IMR-90 (cell line): ENCODE results near the gene MRGPRD. TPM values are rescaled to one million over a fixed set of nuclear protein-coding genes. Genes with fewer than 3 reads are reported as not detected.
A peak's percentile ranks its signal among the peaks of the same experiment; 100 is the strongest.

Experiments
- ATAC-seq: fragments of 200-7000 bp; cut with Tn5 transposase; 2 replicates; pipeline ENCODE4 v1.9.1; 2020; ENCODE audit warnings: low read depth, mild to moderate bottlenecking, moderate library complexity
- BruUV-seq: library from RNA; stranded (reverse); fragments of 400-500 nt; replicated peaks from 2 replicates; lab custom pipeline; 2021; lab: Mats Ljungman, UMichigan
- CTCF ChIA-PET: fragments of 300-600 bp; formaldehyde crosslinking; extraction: SDS; loops from one replicate; lab custom pipeline; 2021; ENCODE audit warnings: antibody characterized with exemption; lab: Yijun Ruan, JAX
- POLR2A ChIA-PET: fragments of 300-600 bp; sonication (Branson Sonifier 250); formaldehyde crosslinking; loops from one replicate; lab custom pipeline; 2022; ENCODE audit warnings: antibody characterized with exemption; ENCODE audit not compliant: unreplicated experiment; lab: Charles Lee
- DNase-seq: peaks from one replicate; pipeline ENCODE4 v3.0.0; 2013
- H2AFZ ChIP-seq: replicated peaks from 2 replicates; pipeline ENCODE3; 2013; ENCODE audit warnings: low read length, mild to moderate bottlenecking; ENCODE audit not compliant: poor library complexity
- H2AK5ac ChIP-seq: 2 replicates; pipeline ENCODE4 v1.6.1; 2013; ENCODE audit warnings: low read depth, low read length, inconsistent platforms
- H2AK9ac ChIP-seq: replicated peaks from 2 replicates; pipeline ENCODE3; 2013; ENCODE audit warnings: mild to moderate bottlenecking, low read depth, low read length, moderate library complexity; ENCODE audit not compliant: poor library complexity
- H2BK120ac ChIP-seq: 2 replicates; pipeline ENCODE4 v1.6.1; 2013; ENCODE audit warnings: low read depth, low read length, inconsistent platforms
- H2BK15ac ChIP-seq: 3 replicates; pipeline ENCODE4 v1.6.1; 2013; ENCODE audit warnings: low read depth, low read length, inconsistent platforms
- H2BK20ac ChIP-seq: 2 replicates; pipeline ENCODE4 v1.6.1; 2013; ENCODE audit warnings: low read depth, mild to moderate bottlenecking, inconsistent platforms, low read length, moderate library complexity
- H2BK5ac ChIP-seq: 2 replicates; pipeline ENCODE4 v1.6.1; 2013; ENCODE audit warnings: mild to moderate bottlenecking, low read depth, low read length, inconsistent platforms; ENCODE audit not compliant: poor library complexity, severe bottlenecking
- H3K14ac ChIP-seq: replicated peaks from 2 replicates; pipeline ENCODE4 v1.6.1; 2013; ENCODE audit warnings: low read depth, low read length, inconsistent platforms
- H3K18ac ChIP-seq: 2 replicates; pipeline ENCODE4 v1.6.1; 2013; ENCODE audit warnings: low read depth, low read length, control low read depth
- H3K23ac ChIP-seq: 2 replicates; pipeline ENCODE4 v1.6.1; 2013; ENCODE audit warnings: low read depth, low read length, inconsistent platforms
- H3K27ac ChIP-seq: 2 replicates; pipeline ENCODE4 v1.5.1; 2013; ENCODE audit warnings: mild to moderate bottlenecking, control low read depth, low read length; ENCODE audit not compliant: insufficient read depth
- H3K27me3 ChIP-seq: 2 replicates; pipeline ENCODE4 v1.6.1; 2013; ENCODE audit warnings: low read length; ENCODE audit not compliant: control insufficient read depth, insufficient read depth
- H3K36me3 ChIP-seq: 2 replicates; pipeline ENCODE4 v1.6.1; 2013; ENCODE audit warnings: low read length, mixed read lengths; ENCODE audit not compliant: control insufficient read depth, insufficient read depth
- H3K4ac ChIP-seq: 2 replicates; pipeline ENCODE4 v1.6.1; 2013; ENCODE audit warnings: low read depth, low read length, inconsistent platforms
- H3K4me1 ChIP-seq: 2 replicates; pipeline ENCODE4 v1.6.1; 2013; ENCODE audit warnings: low read length, mixed read lengths; ENCODE audit not compliant: control insufficient read depth, insufficient read depth
- H3K4me2 ChIP-seq: 2 replicates; pipeline ENCODE4 v1.6.1; 2013; ENCODE audit warnings: low read depth, mild to moderate bottlenecking, control low read depth, low read length, moderate library complexity
- H3K4me3 ChIP-seq: 2 replicates; pipeline ENCODE4 v1.5.1; 2013; ENCODE audit warnings: low read depth, mild to moderate bottlenecking, control low read depth, low read length, moderate library complexity; ENCODE audit not compliant: insufficient read depth
- H3K56ac ChIP-seq: 2 replicates; pipeline ENCODE4 v1.6.1; 2013; ENCODE audit warnings: low read length, inconsistent platforms; ENCODE audit not compliant: insufficient read depth; ENCODE audit errors: extremely low read depth
- H3K79me1 ChIP-seq, 2 experiments: 2 replicates each; pipeline ENCODE4 v1.6.1; 2013; ENCODE audit warnings: low read length in 2 of 2, inconsistent platforms in 1 of 2, low read depth in 1 of 2
- H3K9ac ChIP-seq: 2 replicates; pipeline ENCODE4 v1.6.1; 2013; ENCODE audit warnings: low read depth, low read length, control low read depth
- H3K9me1 ChIP-seq: 2 replicates; pipeline ENCODE4 v1.6.1; 2013; ENCODE audit warnings: low read length, inconsistent platforms; ENCODE audit not compliant: insufficient read depth
- H3K9me3 ChIP-seq: 2 replicates; pipeline ENCODE4 v1.6.1; 2013; ENCODE audit warnings: low read length; ENCODE audit not compliant: control insufficient read depth, insufficient read depth
- H4K20me1 ChIP-seq: 2 replicates; pipeline ENCODE4 v1.6.1; 2013; ENCODE audit warnings: low read length, inconsistent platforms; ENCODE audit not compliant: insufficient read depth
- H4K5ac ChIP-seq: 2 replicates; pipeline ENCODE4 v1.6.1; 2013; ENCODE audit warnings: mild to moderate bottlenecking, low read depth, low read length, control low read depth
- H4K8ac ChIP-seq, 2 experiments: 2 replicates each; pipeline ENCODE4 v1.6.1; 2013; ENCODE audit warnings: low read depth in 2 of 2, low read length in 2 of 2, control low read depth in 1 of 2, inconsistent platforms in 1 of 2
- H4K91ac ChIP-seq: 2 replicates; pipeline ENCODE4 v1.6.1; 2013; ENCODE audit warnings: low read depth, low read length, inconsistent platforms; ENCODE audit not compliant: insufficient read depth
- BHLHE40 ChIP-seq: fragments of 150-350 bp; IDR thresholded peaks from 2 replicates; pipeline ENCODE4 v1.6.1; 2016; ENCODE audit warnings: mild to moderate bottlenecking, low read depth, low read length
- CEBPB ChIP-seq: IDR thresholded peaks from 2 replicates; pipeline ENCODE4 v1.6.1; 2012; ENCODE audit warnings: low read depth, low read length, improper control_type of control experiment
- CHD1 ChIP-seq: IDR thresholded peaks from 2 replicates; pipeline ENCODE4 v1.6.1; 2012; ENCODE audit warnings: low read depth, low read length, improper control_type of control experiment
- FOS ChIP-seq: fragments of 150-350 bp; IDR thresholded peaks from 2 replicates; pipeline ENCODE4 v1.6.1; 2016; ENCODE audit warnings: low read depth, low read length
- MAFK ChIP-seq: IDR thresholded peaks from 2 replicates; pipeline ENCODE4 v1.6.1; 2012; ENCODE audit warnings: low read depth, low read length, improper control_type of control experiment
- MAZ ChIP-seq: IDR thresholded peaks from 2 replicates; pipeline ENCODE4 v1.6.1; 2012; ENCODE audit warnings: low read depth, mild to moderate bottlenecking, low read length, improper control_type of control experiment, moderate library complexity, borderline replicate concordance
- MXI1 ChIP-seq: IDR thresholded peaks from 2 replicates; pipeline ENCODE4 v1.6.1; 2012; ENCODE audit warnings: low read depth, mild to moderate bottlenecking, low read length, moderate library complexity, borderline replicate concordance
- POLR2A ChIP-seq: IDR thresholded peaks from 2 replicates; pipeline ENCODE4 v1.6.1; 2012; ENCODE audit warnings: mild to moderate bottlenecking, low read depth, low read length
- RAD21 ChIP-seq: IDR thresholded peaks from 2 replicates; pipeline ENCODE4 v1.6.1; 2012; ENCODE audit warnings: low read length, improper control_type of control experiment
- RFX5 ChIP-seq: IDR thresholded peaks from 2 replicates; pipeline ENCODE4 v1.8.0; 2012; ENCODE audit warnings: low read depth, mild to moderate bottlenecking, low read length, moderate library complexity
- USF2 ChIP-seq: fragments of 150-350 bp; IDR thresholded peaks from 2 replicates; pipeline ENCODE4 v1.6.1; 2017; ENCODE audit warnings: mild to moderate bottlenecking, antibody characterized with exemption, low read length, low read depth
- WGBS, 2 experiments: methylation state at CpG; one replicate each; pipeline versions ENCODE4 v1.1.5 to v1.1.7; 2013; ENCODE audit warnings: missing lambda C conversion rate in 2 of 2; ENCODE audit not compliant: insufficient read length in 1 of 2; ENCODE audit errors: extremely low coverage in 2 of 2; 5-methylcytosine and 5-hydroxymethylcytosine counted together
- dilution Hi-C: fragments of 300-500 bp; cut with HindIII; formaldehyde crosslinking; loops from one replicate; pipeline ENCODE4 v1.14.3; 2018; ENCODE audit warnings: low sequenced_read_pairs; ENCODE audit not compliant: unreplicated experiment
- in situ Hi-C: fragments of 300-500 bp; cut with MboI; formaldehyde crosslinking; loops from 3 replicates; pipeline ENCODE4 v1.14.3; 2019; ENCODE audit warnings: low sequenced_read_pairs, inconsistent platforms, mixed read lengths
- intact Hi-C: fragments of 100-400 bp; cut with micrococcal nuclease; formaldehyde crosslinking; loops from 2 replicates; pipeline ENCODE4 v1.10.0; 2022
- polyA plus RNA-seq, 3 experiments: library from polyadenylated mRNA; depleted of rRNA; stranded (reverse); fragments of >200 nt; gene quantifications; 2 replicates each; pipeline ENCODE4 v1.2.3, GENCODE V29; 2012; ENCODE audit warnings: low replicate concordance in 1 of 3
- total RNA-seq: library from RNA; depleted of rRNA; stranded (reverse); fragments of >200 nt; gene quantifications from 2 replicates; pipeline ENCODE4 v1.2.3, GENCODE V29; 2012
- TF ChIP-seq, protein P1 (sequence below): fragments of 150-350 bp; IDR thresholded peaks from 2 replicates; pipeline ENCODE4 v1.6.1; 2016; ENCODE audit warnings: low read depth, mild to moderate bottlenecking, low read length, moderate library complexity, borderline replicate concordance
- TF ChIP-seq, protein P2 (sequence below): conservative IDR thresholded peaks from 2 replicates; pipeline ENCODE4 v1.5.1; 2012; ENCODE audit warnings: mild to moderate bottlenecking, low read depth, low read length, improper control_type of control experiment

Gene MRGPRD
- total and polyA plus RNA-seq, 2 of the 4 experiments (the other 2 are of a cell fraction) = not detected

- H3K23ac ChIP-seq = no peak overlapping the region
- no peak overlapping the region; the same call in 1 of the 2 replicates for H3K18ac ChIP-seq
- H3K27me3 ChIP-seq = no peaks in the 10 kb centered on the region
- peak overlapping the region; percentile 39; the same call in 1 of the 2 replicates for H4K5ac ChIP-seq
- no peak overlapping the region for H3K4me2 ChIP-seq
- H2BK15ac ChIP-seq = no peak overlapping the region
- H3K56ac ChIP-seq = no peak overlapping the region
- ATAC-seq (peak; percentile 17; the same call in 1 of the 2 replicates), DNase-seq (no peak)
- H3K4me1 ChIP-seq = peaks cover 18% of the 10 kb centered on the region
- H2BK20ac ChIP-seq = no peak overlapping the region
- no peak overlapping the region for H4K8ac ChIP-seq
- dilution Hi-C loops (no loop called here), in situ Hi-C loops (loop anchor here (25.0 kb wide), 1 partner anchor 719 kb away; no protein-coding TSS in a partner anchor), intact Hi-C loops (no loop called here)
- no peak overlapping the region for H2BK120ac ChIP-seq
- H2AFZ ChIP-seq = no peak overlapping the region
- 67% methylated on average over 1 of the region's 9 CpGs; no CpG with 5 or more reads in 1 of the 2 experiments for WGBS, 2 experiments
- BruUV-seq = no TSS peak
- H3K4ac ChIP-seq = no peak overlapping the region
- H3K79me1 ChIP-seq = no peaks in the 10 kb centered on the region
- ChIA-PET POLR2A (no interaction called here), CTCF (no interaction called here)
- H3K14ac ChIP-seq = no peak overlapping the region
- no peak overlapping the region for H3K27ac ChIP-seq
- H4K20me1 ChIP-seq = no peaks in the 10 kb centered on the region
- no peak overlapping the region for H2AK9ac ChIP-seq
- TF ChIP-seq, protein P1, sequence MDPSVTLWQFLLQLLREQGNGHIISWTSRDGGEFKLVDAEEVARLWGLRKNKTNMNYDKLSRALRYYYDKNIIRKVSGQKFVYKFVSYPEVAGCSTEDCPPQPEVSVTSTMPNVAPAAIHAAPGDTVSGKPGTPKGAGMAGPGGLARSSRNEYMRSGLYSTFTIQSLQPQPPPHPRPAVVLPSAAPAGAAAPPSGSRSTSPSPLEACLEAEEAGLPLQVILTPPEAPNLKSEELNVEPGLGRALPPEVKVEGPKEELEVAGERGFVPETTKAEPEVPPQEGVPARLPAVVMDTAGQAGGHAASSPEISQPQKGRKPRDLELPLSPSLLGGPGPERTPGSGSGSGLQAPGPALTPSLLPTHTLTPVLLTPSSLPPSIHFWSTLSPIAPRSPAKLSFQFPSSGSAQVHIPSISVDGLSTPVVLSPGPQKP = no peak
- no peak for TF ChIP-seq USF2
- no peak for TF ChIP-seq BHLHE40
- no peak for TF ChIP-seq CEBPB
- TF ChIP-seq RFX5 = no peak
- TF ChIP-seq MXI1 = no peak
- TF ChIP-seq, protein P2, sequence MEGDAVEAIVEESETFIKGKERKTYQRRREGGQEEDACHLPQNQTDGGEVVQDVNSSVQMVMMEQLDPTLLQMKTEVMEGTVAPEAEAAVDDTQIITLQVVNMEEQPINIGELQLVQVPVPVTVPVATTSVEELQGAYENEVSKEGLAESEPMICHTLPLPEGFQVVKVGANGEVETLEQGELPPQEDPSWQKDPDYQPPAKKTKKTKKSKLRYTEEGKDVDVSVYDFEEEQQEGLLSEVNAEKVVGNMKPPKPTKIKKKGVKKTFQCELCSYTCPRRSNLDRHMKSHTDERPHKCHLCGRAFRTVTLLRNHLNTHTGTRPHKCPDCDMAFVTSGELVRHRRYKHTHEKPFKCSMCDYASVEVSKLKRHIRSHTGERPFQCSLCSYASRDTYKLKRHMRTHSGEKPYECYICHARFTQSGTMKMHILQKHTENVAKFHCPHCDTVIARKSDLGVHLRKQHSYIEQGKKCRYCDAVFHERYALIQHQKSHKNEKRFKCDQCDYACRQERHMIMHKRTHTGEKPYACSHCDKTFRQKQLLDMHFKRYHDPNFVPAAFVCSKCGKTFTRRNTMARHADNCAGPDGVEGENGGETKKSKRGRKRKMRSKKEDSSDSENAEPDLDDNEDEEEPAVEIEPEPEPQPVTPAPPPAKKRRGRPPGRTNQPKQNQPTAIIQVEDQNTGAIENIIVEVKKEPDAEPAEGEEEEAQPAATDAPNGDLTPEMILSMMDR = no peak
- no peak for TF ChIP-seq CHD1
- TF ChIP-seq POLR2A = no peak
- TF ChIP-seq RAD21 = no peak
- no peak for TF ChIP-seq MAFK
- no peak for TF ChIP-seq MAZ
- TF ChIP-seq FOS = no peak
- no peak overlapping the region for H2BK5ac ChIP-seq
- H3K4me3 ChIP-seq = no peak overlapping the region
- H2AK5ac ChIP-seq = no peak overlapping the region
- peaks cover 24% of the 10 kb centered on the region for H3K36me3 ChIP-seq
- peaks cover 4% of the 10 kb centered on the region; the same call in 1 of the 2 replicates for H3K9me1 ChIP-seq
- H4K91ac ChIP-seq = no peak overlapping the region; the same call in 1 of the 2 replicates
- no peaks in the 10 kb centered on the region for H3K9me3 ChIP-seq
- H3K9ac ChIP-seq = no peak overlapping the region
Observed at GRCh38 chr11:68942751-68943271, 38.0 kb downstream of the MRGPRD start.
